ENCODE data around the gene OSBPL5.

DNA sequence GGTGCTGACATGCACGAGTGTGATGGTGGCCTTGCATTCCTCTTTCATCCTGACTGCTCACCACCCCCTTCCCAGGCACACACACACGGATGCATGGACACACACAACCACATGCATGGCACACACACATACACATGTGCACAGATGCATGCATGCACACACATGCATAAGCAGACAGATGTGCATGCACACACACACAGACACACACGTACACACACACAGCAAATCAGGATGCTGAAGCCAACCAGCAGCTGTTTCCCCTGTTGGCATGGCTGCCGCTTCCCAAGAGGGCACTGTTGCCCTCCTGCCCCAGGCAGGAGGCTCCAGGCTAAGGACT, 15.3 kb downstream of the OSBPL5 start:
- TF ChIP-seq CEBPB (IDR thresholded peaks at IDR 0.05) (no peak), POLR2A (IDR thresholded peaks at IDR 0.05; ENCODE audit: low read length) (no peak), NPAS2 (CRISPR knock-in tag; IDR thresholded peaks at IDR 0.05; ENCODE audit: borderline replicate concordance) (no peak), EHMT2 (IDR thresholded peaks at IDR 0.05; ENCODE audit: low read depth) (no peak), MAZ (IDR thresholded peaks at IDR 0.05; ENCODE audit: borderline replicate concordance, low read depth, low read length) (no peak), ZFP36 (IDR thresholded peaks at IDR 0.05; ENCODE audit: borderline replicate concordance, partially characterized antibody) (no peak), KDM5A (IDR thresholded peaks at IDR 0.05) (no peak), EP300 (IDR thresholded peaks at IDR 0.05) (no peak)
- TF ChIP-seq, protein P1, sequence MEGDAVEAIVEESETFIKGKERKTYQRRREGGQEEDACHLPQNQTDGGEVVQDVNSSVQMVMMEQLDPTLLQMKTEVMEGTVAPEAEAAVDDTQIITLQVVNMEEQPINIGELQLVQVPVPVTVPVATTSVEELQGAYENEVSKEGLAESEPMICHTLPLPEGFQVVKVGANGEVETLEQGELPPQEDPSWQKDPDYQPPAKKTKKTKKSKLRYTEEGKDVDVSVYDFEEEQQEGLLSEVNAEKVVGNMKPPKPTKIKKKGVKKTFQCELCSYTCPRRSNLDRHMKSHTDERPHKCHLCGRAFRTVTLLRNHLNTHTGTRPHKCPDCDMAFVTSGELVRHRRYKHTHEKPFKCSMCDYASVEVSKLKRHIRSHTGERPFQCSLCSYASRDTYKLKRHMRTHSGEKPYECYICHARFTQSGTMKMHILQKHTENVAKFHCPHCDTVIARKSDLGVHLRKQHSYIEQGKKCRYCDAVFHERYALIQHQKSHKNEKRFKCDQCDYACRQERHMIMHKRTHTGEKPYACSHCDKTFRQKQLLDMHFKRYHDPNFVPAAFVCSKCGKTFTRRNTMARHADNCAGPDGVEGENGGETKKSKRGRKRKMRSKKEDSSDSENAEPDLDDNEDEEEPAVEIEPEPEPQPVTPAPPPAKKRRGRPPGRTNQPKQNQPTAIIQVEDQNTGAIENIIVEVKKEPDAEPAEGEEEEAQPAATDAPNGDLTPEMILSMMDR (IDR thresholded peaks at IDR 0.05), result no peak
- TF ChIP-seq, protein P2, sequence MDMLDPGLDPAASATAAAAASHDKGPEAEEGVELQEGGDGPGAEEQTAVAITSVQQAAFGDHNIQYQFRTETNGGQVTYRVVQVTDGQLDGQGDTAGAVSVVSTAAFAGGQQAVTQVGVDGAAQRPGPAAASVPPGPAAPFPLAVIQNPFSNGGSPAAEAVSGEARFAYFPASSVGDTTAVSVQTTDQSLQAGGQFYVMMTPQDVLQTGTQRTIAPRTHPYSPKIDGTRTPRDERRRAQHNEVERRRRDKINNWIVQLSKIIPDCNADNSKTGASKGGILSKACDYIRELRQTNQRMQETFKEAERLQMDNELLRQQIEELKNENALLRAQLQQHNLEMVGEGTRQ (IDR thresholded peaks at IDR 0.05), result no peak
- TF ChIP-seq, protein P3, sequence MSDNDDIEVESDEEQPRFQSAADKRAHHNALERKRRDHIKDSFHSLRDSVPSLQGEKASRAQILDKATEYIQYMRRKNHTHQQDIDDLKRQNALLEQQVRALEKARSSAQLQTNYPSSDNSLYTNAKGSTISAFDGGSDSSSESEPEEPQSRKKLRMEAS (IDR thresholded peaks at IDR 0.05), result no peak
- TF ChIP-seq, protein P4, sequence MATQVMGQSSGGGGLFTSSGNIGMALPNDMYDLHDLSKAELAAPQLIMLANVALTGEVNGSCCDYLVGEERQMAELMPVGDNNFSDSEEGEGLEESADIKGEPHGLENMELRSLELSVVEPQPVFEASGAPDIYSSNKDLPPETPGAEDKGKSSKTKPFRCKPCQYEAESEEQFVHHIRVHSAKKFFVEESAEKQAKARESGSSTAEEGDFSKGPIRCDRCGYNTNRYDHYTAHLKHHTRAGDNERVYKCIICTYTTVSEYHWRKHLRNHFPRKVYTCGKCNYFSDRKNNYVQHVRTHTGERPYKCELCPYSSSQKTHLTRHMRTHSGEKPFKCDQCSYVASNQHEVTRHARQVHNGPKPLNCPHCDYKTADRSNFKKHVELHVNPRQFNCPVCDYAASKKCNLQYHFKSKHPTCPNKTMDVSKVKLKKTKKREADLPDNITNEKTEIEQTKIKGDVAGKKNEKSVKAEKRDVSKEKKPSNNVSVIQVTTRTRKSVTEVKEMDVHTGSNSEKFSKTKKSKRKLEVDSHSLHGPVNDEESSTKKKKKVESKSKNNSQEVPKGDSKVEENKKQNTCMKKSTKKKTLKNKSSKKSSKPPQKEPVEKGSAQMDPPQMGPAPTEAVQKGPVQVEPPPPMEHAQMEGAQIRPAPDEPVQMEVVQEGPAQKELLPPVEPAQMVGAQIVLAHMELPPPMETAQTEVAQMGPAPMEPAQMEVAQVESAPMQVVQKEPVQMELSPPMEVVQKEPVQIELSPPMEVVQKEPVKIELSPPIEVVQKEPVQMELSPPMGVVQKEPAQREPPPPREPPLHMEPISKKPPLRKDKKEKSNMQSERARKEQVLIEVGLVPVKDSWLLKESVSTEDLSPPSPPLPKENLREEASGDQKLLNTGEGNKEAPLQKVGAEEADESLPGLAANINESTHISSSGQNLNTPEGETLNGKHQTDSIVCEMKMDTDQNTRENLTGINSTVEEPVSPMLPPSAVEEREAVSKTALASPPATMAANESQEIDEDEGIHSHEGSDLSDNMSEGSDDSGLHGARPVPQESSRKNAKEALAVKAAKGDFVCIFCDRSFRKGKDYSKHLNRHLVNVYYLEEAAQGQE (IDR thresholded peaks at IDR 0.05), result no peak
